Activated CD4-positive, alpha-beta T cell treated with anti-CD3 and anti-CD28 coated beads, Interleukin-2, amount 10 ng/mL, durations not matched to agents 7 days and 5 days (primary cell): Measurements from ENCODE around the gene PLEKHA7. TPM values are rescaled to one million over a fixed set of nuclear protein-coding genes. Genes with fewer than 3 reads are reported as not detected.
A peak's percentile ranks its signal among the peaks of the same experiment; 100 is the strongest.

Experiments
- CTCF ChIA-PET: fragments of 350-600 bp; sonication (Branson Sonifier 250); formaldehyde crosslinking; loops from one replicate; lab custom pipeline; 2021; ENCODE audit warnings: antibody characterized with exemption; lab: Charles Lee
- POLR2A ChIA-PET: fragments of 350-600 bp; sonication (Branson Sonifier 250); formaldehyde crosslinking; loops from one replicate; lab custom pipeline; 2021; ENCODE audit warnings: antibody characterized with exemption; lab: Charles Lee
- DNase-seq: peaks from one replicate; pipeline ENCODE4 v3.0.0-alpha.2; 2020
- H3K27ac Mint-ChIP-seq: one replicate; pipeline ENCODE4 v1.8.0; 2021; ENCODE audit warnings: mild to moderate bottlenecking, moderate library complexity, mixed read lengths
- H3K27me3 Mint-ChIP-seq: one replicate; pipeline ENCODE4 v1.8.0; 2021; ENCODE audit warnings: mixed read lengths
- H3K36me3 Mint-ChIP-seq: one replicate; pipeline ENCODE4 v1.8.0; 2021; ENCODE audit warnings: low read depth, mixed read lengths
- H3K4me1 Mint-ChIP-seq: one replicate; pipeline ENCODE4 v1.8.0; 2021; ENCODE audit warnings: mixed read lengths
- H3K4me3 Mint-ChIP-seq: one replicate; pipeline ENCODE4 v1.8.0; 2021; ENCODE audit warnings: mild to moderate bottlenecking, moderate library complexity, mixed read lengths
- H3K9me3 Mint-ChIP-seq: one replicate; pipeline ENCODE4 v1.8.0; 2021; ENCODE audit warnings: mixed read lengths
- total RNA-seq, 2 experiments: library from RNA; stranded (reverse); gene quantifications; one replicate each; pipeline ENCODE4 v1.2.3, GENCODE V29; 2021

The PLEKHA7 gene
- total RNA-seq, 2 experiments from 2014 or later = 3.4 to 3.5 TPM

GRCh38 chr11:16785520-16786128, 228.6 kb downstream of the PLEKHA7 start:
- Mint-ChIP-seq H3K4me3 (no peak overlapping the region), H3K27ac (no peak overlapping the region), H3K36me3 (no peaks in the 10 kb centered on the region), H3K4me1 (no peaks in the 10 kb centered on the region), H3K9me3 (no peaks in the 10 kb centered on the region), H3K27me3 (no peaks in the 10 kb centered on the region)
- peak; percentile 61 for DNase-seq
- ChIA-PET POLR2A (no interaction called here), CTCF (interaction anchor here (0.6 to 2.1 kb wide), 6 partner anchors 10 to 278 kb away, joined by 3 to 7 read pairs (median 4); no protein-coding TSS in a partner anchor)

DNA sequence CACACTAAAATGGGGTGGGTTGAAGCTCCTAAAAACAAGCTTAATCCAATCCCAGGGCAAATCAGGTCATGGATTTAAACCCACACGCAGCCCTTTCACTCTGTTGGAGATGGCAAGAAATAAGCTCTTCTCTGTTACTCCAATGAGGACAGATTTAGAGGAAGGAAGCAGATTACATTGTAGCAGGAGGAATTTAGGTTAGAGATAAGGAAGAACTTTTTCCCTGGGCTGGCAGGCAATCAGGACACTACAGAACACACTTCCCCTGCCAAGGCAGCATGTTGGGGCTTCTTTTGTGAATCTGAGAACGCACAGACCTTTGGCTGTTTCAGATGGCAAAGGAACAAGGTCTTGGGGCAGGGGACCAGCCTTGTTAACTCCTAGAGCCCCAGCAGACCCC, 229.5 kb downstream of the PLEKHA7 start:
- Mint-ChIP-seq H3K27ac (no peak overlapping the region), H3K4me3 (no peak overlapping the region), H3K4me1 (peaks cover under 1% of the 10 kb centered on the region), H3K36me3 (no peaks in the 10 kb centered on the region), H3K27me3 (no peaks in the 10 kb centered on the region), H3K9me3 (no peaks in the 10 kb centered on the region)
- ChIA-PET POLR2A (no interaction called here), CTCF (interaction anchor here (0.8 to 2.1 kb wide), 9 partner anchors 12 to 279 kb away, joined by 3 to 7 read pairs (median 4); no protein-coding TSS in a partner anchor)
- no peak for DNase-seq

GRCh38 chr11:16784097-16784496, 230.1 kb downstream of the PLEKHA7 start:
- ChIA-PET CTCF (interaction anchor here (0.7 to 2.1 kb wide), 6 partner anchors 9 to 28 kb away, joined by 3 to 5 read pairs (median 4); no protein-coding TSS in a partner anchor), POLR2A (no interaction called here)
- Mint-ChIP-seq H3K36me3 (no peaks in the 10 kb centered on the region), H3K27me3 (no peaks in the 10 kb centered on the region), H3K27ac (no peak overlapping the region), H3K4me3 (no peak overlapping the region), H3K9me3 (no peaks in the 10 kb centered on the region), H3K4me1 (peaks cover 2% of the 10 kb centered on the region)
- DNase-seq = no peak

DNA sequence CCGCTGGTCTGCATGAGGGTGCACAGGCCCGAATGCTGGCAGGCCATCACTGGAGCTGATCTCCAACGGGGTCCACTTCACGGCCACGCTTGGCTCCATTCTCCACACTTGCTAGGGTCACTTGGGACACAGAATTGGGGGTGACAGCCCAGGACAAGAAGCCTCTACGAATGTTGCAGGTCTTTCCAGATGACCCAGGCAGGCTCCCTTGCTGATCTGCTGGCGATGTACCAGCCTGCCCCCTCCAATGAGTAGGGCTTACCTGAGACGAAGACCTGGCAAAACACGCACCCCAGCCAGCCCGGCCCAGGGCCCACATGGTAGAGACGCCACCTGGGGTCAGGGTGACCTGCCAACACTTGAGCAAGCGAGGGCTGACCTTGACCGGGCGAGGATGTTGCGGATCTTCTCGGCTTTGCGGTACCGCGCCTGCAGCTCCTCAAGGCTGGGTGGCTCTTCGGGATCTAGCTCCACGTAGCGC, 230.9 kb downstream of the PLEKHA7 start:
- H3K36me3 Mint-ChIP-seq = no peaks in the 10 kb centered on the region
- ChIA-PET CTCF (interaction anchor here (1.2 to 2.1 kb wide), 3 partner anchors 27 to 29 kb away, joined by 3 to 5 read pairs (median 4); no protein-coding TSS in a partner anchor), POLR2A (no interaction called here)
- peaks cover 6% of the 10 kb centered on the region for H3K4me1 Mint-ChIP-seq
- no peaks in the 10 kb centered on the region for H3K27me3 Mint-ChIP-seq
- H3K9me3 Mint-ChIP-seq = no peaks in the 10 kb centered on the region
- DNase-seq = no peak
- no peak overlapping the region for H3K4me3 Mint-ChIP-seq
- H3K27ac Mint-ChIP-seq = no peak overlapping the region

DNA sequence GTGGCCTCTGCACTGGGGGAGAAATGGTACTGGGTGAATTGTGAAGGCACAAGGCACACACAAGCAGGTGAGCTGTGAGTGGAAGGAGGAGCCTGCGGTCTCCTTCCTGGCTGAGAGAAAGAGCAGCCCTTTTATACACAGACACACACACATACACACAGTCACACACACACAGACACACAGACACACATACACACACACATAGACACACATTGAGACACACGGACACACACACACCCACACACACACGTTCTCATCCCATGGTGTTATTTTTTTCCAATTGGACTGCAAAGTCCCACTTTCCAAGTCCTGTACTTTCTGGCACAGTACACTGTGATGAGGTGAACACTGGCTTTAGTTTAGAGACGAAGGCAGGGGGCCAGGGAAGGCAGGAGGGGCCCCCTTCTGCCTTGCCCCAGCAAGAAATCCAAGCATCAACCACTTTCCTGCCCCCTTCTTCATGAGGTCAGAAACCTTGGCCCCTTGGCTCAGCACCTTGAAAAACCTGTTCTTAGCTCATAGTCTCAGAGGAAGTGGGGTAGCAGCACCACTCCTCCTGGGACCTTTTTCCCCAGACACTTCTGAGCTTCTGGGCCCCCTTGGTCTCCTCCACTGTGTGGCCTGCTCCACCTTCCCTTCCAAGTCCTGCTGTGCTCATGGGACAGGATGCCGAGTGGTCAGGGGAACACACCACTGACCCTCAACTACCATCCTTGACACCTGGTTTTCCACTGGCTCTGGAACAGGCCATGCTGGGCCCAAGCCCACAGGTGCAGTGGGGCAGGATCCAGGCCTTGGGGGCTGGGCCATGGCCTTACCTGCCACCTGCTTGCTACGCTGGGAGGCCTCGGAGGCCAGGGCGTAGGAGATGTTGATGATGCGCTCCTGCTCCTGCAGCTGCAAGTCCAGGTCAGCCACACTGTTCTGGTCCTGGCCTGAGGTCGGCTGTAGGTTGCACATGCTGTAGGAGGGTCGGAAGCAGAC, 232.0 kb downstream of the PLEKHA7 start:
- DNase-seq = no peak
- peaks cover 6% of the 10 kb centered on the region for H3K4me1 Mint-ChIP-seq
- no peaks in the 10 kb centered on the region for H3K9me3 Mint-ChIP-seq
- ChIA-PET POLR2A (no interaction called here), CTCF (no interaction called here)
- no peaks in the 10 kb centered on the region for H3K36me3 Mint-ChIP-seq
- H3K27me3 Mint-ChIP-seq = no peaks in the 10 kb centered on the region
- H3K4me3 Mint-ChIP-seq = no peak overlapping the region
- no peak overlapping the region for H3K27ac Mint-ChIP-seq

- Mint-ChIP-seq H3K4me1 (peaks cover 6% of the 10 kb centered on the region), H3K36me3 (no peaks in the 10 kb centered on the region), H3K27me3 (no peaks in the 10 kb centered on the region), H3K27ac (no peak overlapping the region), H3K4me3 (no peak overlapping the region), H3K9me3 (no peaks in the 10 kb centered on the region)
- ChIA-PET POLR2A (no interaction called here), CTCF (no interaction called here)
- no peak for DNase-seq
These were observed 233.3 kb downstream of the PLEKHA7 start for GRCh38 chr11:16780698-16781550.

DNA sequence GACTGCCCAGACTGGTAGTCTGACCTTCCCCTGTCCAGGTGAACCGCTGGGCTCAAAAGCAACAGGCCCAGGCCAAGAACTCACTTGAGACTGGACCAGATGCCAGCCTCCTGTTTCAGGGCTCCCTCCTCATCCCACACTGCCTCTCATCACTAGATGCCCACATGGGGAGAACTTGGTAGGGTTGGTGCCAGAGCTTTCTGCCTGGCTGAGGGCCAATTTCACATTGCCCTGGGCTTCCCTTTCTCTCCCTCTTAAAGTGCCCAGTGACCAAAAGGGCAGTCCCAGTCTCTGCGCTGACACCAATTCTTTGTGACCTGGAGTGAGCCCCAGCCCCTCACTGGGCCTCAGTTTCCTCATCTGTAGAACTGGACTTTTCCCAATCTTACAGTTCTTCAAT, 234.1 kb downstream of the PLEKHA7 start:
- Mint-ChIP-seq H3K4me1 (peaks cover 6% of the 10 kb centered on the region), H3K4me3 (no peak overlapping the region), H3K27ac (no peak overlapping the region), H3K9me3 (no peaks in the 10 kb centered on the region), H3K27me3 (no peaks in the 10 kb centered on the region), H3K36me3 (no peaks in the 10 kb centered on the region)
- ChIA-PET CTCF (no interaction called here), POLR2A (no interaction called here)
- no peak for DNase-seq

DNA sequence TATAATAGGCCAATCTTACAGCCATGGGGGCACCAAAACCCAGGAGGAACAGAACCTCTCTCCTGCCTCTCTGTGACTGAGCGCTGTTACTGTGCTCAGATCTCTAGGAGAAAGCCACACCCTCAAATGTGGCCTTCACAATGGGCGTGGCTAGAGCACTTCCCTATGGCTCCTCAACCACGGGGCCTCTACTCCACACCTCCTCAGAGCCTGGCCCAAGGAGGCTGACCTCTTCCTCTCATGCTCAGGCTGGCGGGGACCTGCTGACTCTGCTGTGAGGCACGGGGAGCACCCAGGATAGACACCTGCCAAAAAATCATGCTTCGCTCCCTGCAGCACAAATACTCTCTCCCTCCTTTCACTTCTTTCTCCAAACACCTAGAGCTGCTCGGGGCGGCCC, 234.8 kb downstream of the PLEKHA7 start:
- no peak for DNase-seq
- no peak overlapping the region for H3K27ac Mint-ChIP-seq
- POLR2A ChIA-PET = interaction anchor here (0.6 kb wide), 1 partner anchor 329 kb away, joined by 3 read pairs; no protein-coding TSS in a partner anchor
- H3K36me3 Mint-ChIP-seq = no peaks in the 10 kb centered on the region
- H3K4me3 Mint-ChIP-seq = no peak overlapping the region
- H3K9me3 Mint-ChIP-seq = no peaks in the 10 kb centered on the region
- H3K4me1 Mint-ChIP-seq = peaks cover 6% of the 10 kb centered on the region
- peaks cover 2% of the 10 kb centered on the region for H3K27me3 Mint-ChIP-seq
- CTCF ChIA-PET = interaction anchor here (0.6 kb wide), 1 partner anchor 295 kb away, joined by 3 read pairs; no protein-coding TSS in a partner anchor

DNA sequence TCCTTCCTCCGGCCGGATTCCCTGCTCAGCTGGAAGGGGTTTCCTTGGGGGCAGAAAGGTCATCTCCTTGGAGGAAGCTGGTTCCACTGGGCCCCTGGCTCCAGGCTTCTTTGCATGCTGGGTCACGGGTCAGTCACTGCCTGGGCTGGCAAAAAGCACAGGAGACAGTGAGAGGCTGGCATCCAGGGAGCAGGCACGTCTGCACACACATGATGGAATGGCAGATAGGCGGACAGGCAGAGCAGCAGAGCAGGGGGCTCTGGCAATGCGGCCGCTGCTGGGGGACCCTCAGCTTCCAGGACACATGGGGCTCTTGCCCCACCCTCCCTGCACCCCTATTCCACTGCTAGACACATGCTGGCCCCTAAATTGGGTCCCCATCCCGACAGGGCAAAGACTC, 235.3 kb downstream of the PLEKHA7 start:
- POLR2A ChIA-PET = no interaction called here
- Mint-ChIP-seq H3K4me3 (no peak overlapping the region), H3K9me3 (no peaks in the 10 kb centered on the region), H3K27ac (no peak overlapping the region), H3K4me1 (peaks cover 6% of the 10 kb centered on the region), H3K36me3 (no peaks in the 10 kb centered on the region), H3K27me3 (peaks cover 2% of the 10 kb centered on the region)
- CTCF ChIA-PET = no interaction called here
- DNase-seq = no peak

DNA sequence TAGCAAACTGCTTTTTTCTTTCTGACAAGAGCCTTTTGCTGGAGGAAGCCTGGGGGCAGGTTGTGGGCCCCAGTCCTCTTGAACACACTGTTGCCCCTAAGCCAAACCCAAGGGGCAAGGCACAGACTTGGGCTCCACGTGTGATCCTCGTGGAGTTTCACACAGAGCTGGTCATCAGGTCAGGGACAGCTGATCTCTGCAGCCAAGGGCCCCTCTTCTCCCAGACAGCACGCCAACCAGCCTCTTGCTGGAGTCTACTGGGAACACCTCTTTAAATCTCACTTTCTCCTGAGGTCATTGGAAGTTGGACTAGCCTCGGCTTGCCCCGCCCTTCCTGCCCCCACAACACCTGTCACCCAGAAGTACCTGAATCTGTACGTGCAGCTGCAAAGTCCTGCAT, 235.9 kb downstream of the PLEKHA7 start:
- POLR2A ChIA-PET = no interaction called here
- H3K4me3 Mint-ChIP-seq = no peak overlapping the region
- DNase-seq = no peak
- no peak overlapping the region for H3K27ac Mint-ChIP-seq
- no peaks in the 10 kb centered on the region for H3K36me3 Mint-ChIP-seq
- CTCF ChIA-PET = no interaction called here
- H3K4me1 Mint-ChIP-seq = peaks cover 6% of the 10 kb centered on the region
- H3K27me3 Mint-ChIP-seq = peaks cover 2% of the 10 kb centered on the region
- no peaks in the 10 kb centered on the region for H3K9me3 Mint-ChIP-seq

DNA sequence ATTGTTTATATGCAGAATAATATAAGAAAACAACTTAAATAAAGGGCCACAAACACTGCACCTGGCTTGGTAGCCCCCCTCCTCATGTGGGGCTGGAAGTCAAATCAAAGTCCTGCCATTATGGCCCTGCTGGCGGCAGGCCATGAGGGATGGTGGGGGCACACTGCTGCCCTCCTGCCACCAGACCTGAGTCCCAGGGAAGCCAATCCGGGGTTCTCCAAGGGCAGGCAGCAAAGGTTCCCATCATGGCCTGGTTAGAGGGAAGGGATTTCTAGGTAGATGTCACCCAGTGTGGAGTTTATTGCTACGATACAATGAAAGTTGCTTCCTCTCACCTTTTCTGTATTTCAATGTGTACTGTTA, 236.6 kb downstream of the PLEKHA7 start:
- no peaks in the 10 kb centered on the region for H3K9me3 Mint-ChIP-seq
- ChIA-PET CTCF (no interaction called here), POLR2A (no interaction called here)
- peaks cover 6% of the 10 kb centered on the region for H3K4me1 Mint-ChIP-seq
- DNase-seq = no peak
- no peaks in the 10 kb centered on the region for H3K36me3 Mint-ChIP-seq
- peaks cover 2% of the 10 kb centered on the region for H3K27me3 Mint-ChIP-seq
- H3K27ac Mint-ChIP-seq = no peak overlapping the region
- H3K4me3 Mint-ChIP-seq = no peak overlapping the region
